ENCODE measurements around the gene MYO7A. TPM values are rescaled to one million over a fixed set of nuclear protein-coding genes. Genes with fewer than 3 reads are reported as not detected.

Gene MYO7A
- total RNA-seq, 4 donors from 2014 or later: 0.15 to 4.0 (median 1.2) TPM

- no peak overlapping the region for H3K4me3 ChIP-seq
- H3K27ac ChIP-seq: no peak overlapping the region
- no peaks in the 10 kb centered on the region for H3K27me3 ChIP-seq
- H3K36me3 ChIP-seq: no peaks in the 10 kb centered on the region
- peaks cover 0 to 13% (median 0%) of the 10 kb centered on the region in 3 donors for H3K4me1 ChIP-seq
- TF ChIP-seq CTCF (IDR thresholded peaks at IDR 0.05): no peak
- no peak for TF ChIP-seq POLR2A (IDR thresholded peaks at IDR 0.05)
- WGBS, 2 donors: 76 to 92% methylated on average over 3 to 6 of the region's 16 CpGs
- no peaks in the 10 kb centered on the region for H3K9me3 ChIP-seq
- DNase-seq: no peak
- intact Hi-C loops (cut with DNase I): no loop called here
These were observed 46.5 kb downstream of the MYO7A start for GRCh38 chr11:77174559-77174958.

GRCh38 chr11:77175021-77175842, 47.2 kb downstream of the MYO7A start:
- intact Hi-C loops (cut with DNase I): no loop called here
- no peaks in the 10 kb centered on the region for H3K27me3 ChIP-seq
- no peak for DNase-seq

GRCh38 chr11:77175869-77176539, 48.0 kb downstream of the MYO7A start:
- Histone ChIP-seq H3K4me1 (peaks cover 0 to 13% (median 0%) of the 10 kb centered on the region in 3 donors), H3K9me3 (no peaks in the 10 kb centered on the region), H3K27ac (peak overlapping the region in 1 of 4 donors; percentile 52), H3K27me3 (no peaks in the 10 kb centered on the region), H3K4me3 (peak overlapping the region in 2 of 4 donors; percentile 7 to 30), H3K36me3 (no peaks in the 10 kb centered on the region)
- no CpG with 5 or more reads among the region's 12 CpGs for WGBS, 2 donors
- TF ChIP-seq CTCF (IDR thresholded peaks at IDR 0.05): no peak
- TF ChIP-seq POLR2A (IDR thresholded peaks at IDR 0.05): no peak
- DNase-seq: no peak
- intact Hi-C loops (cut with DNase I): no loop called here

More at GRCh38 chr11:77175021-77175842, 47.2 kb downstream of the MYO7A start:
- Histone ChIP-seq H3K9me3 (no peaks in the 10 kb centered on the region), H3K27ac (peak overlapping the region in 1 of 4 donors; percentile 52), H3K36me3 (no peaks in the 10 kb centered on the region), H3K4me3 (peak overlapping the region in 2 of 4 donors; percentile 7 to 30), H3K4me1 (peaks cover 0 to 13% (median 0%) of the 10 kb centered on the region in 3 donors)
- no peak for TF ChIP-seq CTCF (IDR thresholded peaks at IDR 0.05)
- WGBS, 2 donors: 84 to 93% methylated on average over 4 to 10 of the region's 15 CpGs

- Histone ChIP-seq H3K27me3 (no peaks in the 10 kb centered on the region), H3K9me3 (no peaks in the 10 kb centered on the region), H3K27ac (no peak overlapping the region), H3K4me3 (no peak overlapping the region), H3K36me3 (no peaks in the 10 kb centered on the region), H3K4me1 (peaks cover 0 to 8% (median 0%) of the 10 kb centered on the region in 3 donors)
- TF ChIP-seq CTCF (IDR thresholded peaks at IDR 0.05) (no peak), POLR2A (IDR thresholded peaks at IDR 0.05) (no peak)
- WGBS, 2 donors: 71 to 72% methylated on average over 4 to 7 of the region's 9 CpGs
- no peak for DNase-seq
- intact Hi-C loops (cut with DNase I): no loop called here
These were observed 49.0 kb downstream of the MYO7A start for GRCh38 chr11:77176996-77177395.

GRCh38 chr11:77178150-77178549, 50.1 kb downstream of the MYO7A start:
- Histone ChIP-seq H3K4me1 (no peaks in the 10 kb centered on the region), H3K9me3 (no peaks in the 10 kb centered on the region), H3K36me3 (no peaks in the 10 kb centered on the region), H3K27ac (no peak overlapping the region), H3K4me3 (no peak overlapping the region), H3K27me3 (no peaks in the 10 kb centered on the region)
- TF ChIP-seq POLR2A (IDR thresholded peaks at IDR 0.05): no peak
- no peak for TF ChIP-seq CTCF (IDR thresholded peaks at IDR 0.05)
- WGBS, 2 donors: 81 to 88% methylated on average over 4 of the region's 4 CpGs
- DNase-seq: no peak
- intact Hi-C loops (cut with DNase I): no loop called here
